Measurements from ENCODE around the gene GSK3A.

Gene GSK3A

GRCh38 chr19:42242512-42243409 is at the start of gene GSK3A:
Gene GSK3A, minus strand, starts transcription at chr19:42242602. Its CDS starts 137 bp downstream, at chr19:42242465.
- DNase-seq (ENCODE audit: low read depth), result peak; percentile 99

- DNase-seq (ENCODE audit: low read depth), result no peak
These were observed 49.0 kb upstream of the GSK3A start for GRCh38 chr19:42291435-42291810.

- DNase-seq (ENCODE audit: low read depth), result no peak
These were observed 48.4 kb upstream of the GSK3A start for GRCh38 chr19:42290523-42291434.

GRCh38 chr19:42290136-42290522 is 47.7 kb upstream of the GSK3A start:
- DNase-seq (ENCODE audit: low read depth), result no peak

GRCh38 chr19:42289556-42290041 is 47.2 kb upstream of the GSK3A start:
- no peak for DNase-seq (ENCODE audit: low read depth)

- no peak for DNase-seq (ENCODE audit: low read depth)
These were observed 46.6 kb upstream of the GSK3A start for GRCh38 chr19:42288881-42289555.

GRCh38 chr19:42288387-42288786 is 46.0 kb upstream of the GSK3A start:
- DNase-seq (ENCODE audit: low read depth), result no peak

- no peak for DNase-seq (ENCODE audit: low read depth)
These were observed 45.4 kb upstream of the GSK3A start for GRCh38 chr19:42287827-42288107.

- no peak for DNase-seq (ENCODE audit: low read depth)
These were observed 44.8 kb upstream of the GSK3A start for GRCh38 chr19:42287017-42287826.

- no peak for DNase-seq (ENCODE audit: low read depth)
These were observed 44.1 kb upstream of the GSK3A start for GRCh38 chr19:42286349-42287016.

- no peak for DNase-seq (ENCODE audit: low read depth)
These were observed 43.6 kb upstream of the GSK3A start for GRCh38 chr19:42285988-42286348.

- DNase-seq (ENCODE audit: low read depth), result no peak
These were observed 43.1 kb upstream of the GSK3A start for GRCh38 chr19:42285541-42285941.

GRCh38 chr19:42284591-42285341 is 42.4 kb upstream of the GSK3A start:
- DNase-seq (ENCODE audit: low read depth), result no peak

GRCh38 chr19:42284066-42284501 is 41.7 kb upstream of the GSK3A start:
- DNase-seq (ENCODE audit: low read depth), result peak; percentile 56

- peak; percentile 85 for DNase-seq (ENCODE audit: low read depth)
These were observed 41.0 kb upstream of the GSK3A start for GRCh38 chr19:42283188-42284065.

- DNase-seq (ENCODE audit: low read depth), result no peak
These were observed 40.4 kb upstream of the GSK3A start for GRCh38 chr19:42282819-42283187.

- DNase-seq (ENCODE audit: low read depth), result no peak
These were observed 39.7 kb upstream of the GSK3A start for GRCh38 chr19:42281827-42282762.

All from GM04504 (cell line).